CD4-positive, CD25-positive, alpha-beta regulatory T cell (primary cell): ENCODE results near the gene SOWAHA. TPM values are rescaled to one million over a fixed set of nuclear protein-coding genes. Genes with fewer than 3 reads are reported as not detected.

ENCODE experiments used
- ATAC-seq, 2 donors: fragments of 150-1000 bp; cut with Tn5 transposase; one replicate each; pipeline ENCODE4 v1.10.0; 2021; ENCODE audit warnings: low read depth in 2 of 2, moderate number of reproducible peaks in 2 of 2, moderate library complexity in 1 of 2
- DNase-seq, 3 donors: peaks; one replicate each; pipeline versions ENCODE4 v3.0.0 to v3.0.0-alpha.2; 2012 to 2022; ENCODE audit warnings: mixed read lengths in 1 of 3
- H3K27ac ChIP-seq: one replicate; pipeline ENCODE4 v1.7.0; 2013; ENCODE audit warnings: mild to moderate bottlenecking, low read length; ENCODE audit not compliant: insufficient read depth, poor library complexity, severe bottlenecking
- H3K27me3 ChIP-seq: one replicate; pipeline ENCODE4 v1.7.0; 2013; ENCODE audit warnings: low read length; ENCODE audit not compliant: control insufficient read depth, insufficient read depth
- H3K36me3 ChIP-seq: one replicate; pipeline ENCODE4 v1.7.0; 2013; ENCODE audit warnings: mild to moderate bottlenecking, low read length, moderate library complexity; ENCODE audit not compliant: control insufficient read depth, insufficient read depth
- H3K4me1 ChIP-seq: 2 replicates; pipeline ENCODE4 v1.7.0; 2013; ENCODE audit warnings: mild to moderate bottlenecking, low read length; ENCODE audit not compliant: insufficient read depth, control insufficient read depth, poor library complexity, severe bottlenecking
- H3K4me3 ChIP-seq: one replicate; pipeline ENCODE4 v1.7.0; 2013; ENCODE audit warnings: low read depth, mild to moderate bottlenecking, low read length, moderate library complexity
- H3K9me3 ChIP-seq, 2 experiments: 1 replicate in 1 of 2; 2 replicates in 1 of 2; pipeline ENCODE4 v1.7.0; 2013; ENCODE audit warnings: low read length in 2 of 2, mild to moderate bottlenecking in 1 of 2, moderate library complexity in 1 of 2; ENCODE audit not compliant: control insufficient read depth in 2 of 2
- H3K27ac Mint-ChIP-seq, 3 donors: one replicate each; pipeline ENCODE4 v1.8.0; 2020 to 2022; ENCODE audit warnings: mild to moderate bottlenecking in 3 of 3, mixed read lengths in 3 of 3, moderate library complexity in 2 of 3
- H3K27me3 Mint-ChIP-seq: one replicate; pipeline ENCODE4 v1.8.0; 2022; ENCODE audit warnings: mild to moderate bottlenecking, mixed read lengths
- H3K36me3 Mint-ChIP-seq: one replicate; pipeline ENCODE4 v1.8.0; 2020; ENCODE audit warnings: mixed read lengths
- H3K4me1 Mint-ChIP-seq, 4 donors: one replicate each; pipeline ENCODE4 v1.8.0; 2020 to 2022; ENCODE audit warnings: mixed read lengths in 4 of 4, mild to moderate bottlenecking in 1 of 4
- H3K4me3 Mint-ChIP-seq, 4 donors: one replicate each; pipeline ENCODE4 v1.8.0; 2020 to 2022; ENCODE audit warnings: mild to moderate bottlenecking in 4 of 4, mixed read lengths in 4 of 4, moderate library complexity in 3 of 4
- H3K9me3 Mint-ChIP-seq, 7 donors: one replicate each; pipeline ENCODE4 v1.8.0; 2020 to 2022; ENCODE audit warnings: mixed read lengths in 7 of 7, mild to moderate bottlenecking in 3 of 7, moderate library complexity in 2 of 7
- polyA plus RNA-seq, 4 donors: library from polyadenylated mRNA; unstranded; fragments of 300-500 nt; fragmentation: Illumina TruSeq; gene quantifications; one replicate each; pipeline ENCODE4 v1.2.3, GENCODE V29; 2021
- total RNA-seq: library from RNA; stranded (reverse); gene quantifications from one replicate; pipeline ENCODE4 v1.2.3, GENCODE V29; 2022

The SOWAHA gene
- total RNA-seq = not detected
- polyA plus RNA-seq = not detected

DNA sequence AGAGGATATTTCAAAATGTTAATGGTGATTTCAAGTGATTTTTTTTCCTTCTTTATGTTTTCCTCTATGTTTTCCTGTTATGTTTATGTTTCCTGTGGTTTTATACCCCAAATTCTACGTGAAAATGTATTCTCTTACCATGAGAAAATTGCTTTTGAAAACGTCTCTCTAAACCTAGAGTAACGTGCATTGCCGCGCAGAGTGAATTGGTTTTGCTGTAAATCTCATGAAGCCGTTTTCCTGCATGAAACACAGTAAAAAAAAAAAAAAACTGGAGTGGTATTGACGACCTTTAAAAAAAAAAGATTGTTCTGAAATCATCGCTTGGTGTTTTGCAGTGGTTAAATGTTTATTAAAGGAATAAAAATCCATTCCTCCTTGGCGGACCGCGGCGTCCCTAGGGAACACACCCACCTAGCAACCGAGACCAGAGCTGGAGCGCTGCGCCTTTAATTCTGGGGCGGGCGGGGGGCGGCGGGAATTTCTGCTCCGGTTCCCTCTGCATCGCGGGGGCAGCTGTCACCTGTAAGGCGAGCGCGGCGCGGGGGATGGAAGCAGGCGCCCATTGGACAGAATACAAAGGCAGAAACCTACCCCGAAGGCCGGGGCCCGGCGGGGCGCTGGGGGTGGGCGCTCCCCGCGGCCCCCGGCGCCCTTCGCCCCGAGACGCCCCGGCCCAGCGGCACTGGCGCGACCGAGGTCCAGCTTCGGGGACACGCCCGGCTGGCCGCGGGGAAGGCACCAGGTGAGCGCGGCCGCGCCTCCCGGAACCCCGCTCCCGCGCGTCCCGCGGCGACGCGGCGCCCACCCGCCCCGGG is at the start of gene SOWAHA:
Gene SOWAHA (plus strand): TSS at position 522 of the 818 bp plus-strand sequence. CDS start 320 bp downstream, outside the sequence.
- no peak for ATAC-seq
- Histone ChIP-seq H3K27ac (no peak within 1 kb of the TSS), H3K4me1 (peaks cover 16% of the 10 kb centered on the region), H3K9me3 (no peaks in the 10 kb centered on the region), H3K27me3 (peaks cover 31% of the 10 kb centered on the region), H3K4me3 (peak within 1 kb of the TSS; percentile 41), H3K36me3 (no peaks in the 10 kb centered on the region)
- Mint-ChIP-seq H3K27ac (peak within 1 kb of the TSS in 1 of 3 donors; percentile 80), H3K4me1 (peaks cover 4 to 14% (median 10%) of the 10 kb centered on the region in 4 donors), H3K27me3 (peaks cover 79% of the 10 kb centered on the region), H3K4me3 (peak within 1 kb of the TSS; percentile 6 to 89 (median 84)), H3K36me3 (no peaks in the 10 kb centered on the region), H3K9me3 (peaks cover 0 to 4% (median 0%) of the 10 kb centered on the region in 7 donors)
- no peak for DNase-seq

DNA sequence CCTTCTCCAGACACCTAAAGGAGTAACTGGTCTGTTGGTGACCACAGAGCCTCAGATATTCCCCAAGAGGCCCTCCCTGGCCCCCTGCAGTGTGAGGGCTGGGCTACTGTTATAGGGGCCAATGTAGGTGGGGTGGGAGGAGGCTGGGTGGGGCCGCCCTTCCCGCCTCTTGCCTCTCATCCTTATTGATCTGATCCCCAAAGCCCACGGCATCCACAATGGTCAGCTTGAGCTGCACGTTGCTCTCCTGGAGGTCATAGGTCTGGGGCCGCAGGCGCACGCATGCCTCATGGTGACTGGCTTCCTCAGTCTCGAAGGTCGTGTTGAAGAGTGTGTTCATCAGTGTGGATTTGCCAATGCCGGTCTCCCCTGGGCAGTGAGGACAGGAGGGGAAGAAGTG is 49.1 kb upstream of the SOWAHA start:
- Mint-ChIP-seq H3K4me1 (peaks cover 0 to 3% (median 0%) of the 10 kb centered on the region in 4 donors), H3K27ac (peak overlapping the region in 1 of 3 donors; percentile 60), H3K36me3 (no peaks in the 10 kb centered on the region), H3K4me3 (no peak overlapping the region), H3K9me3 (no peaks in the 10 kb centered on the region), H3K27me3 (no peaks in the 10 kb centered on the region)
- Histone ChIP-seq H3K36me3 (no peaks in the 10 kb centered on the region), H3K4me1 (no peaks in the 10 kb centered on the region), H3K27ac (no peak overlapping the region), H3K4me3 (no peak overlapping the region), H3K27me3 (no peaks in the 10 kb centered on the region), H3K9me3 (no peaks in the 10 kb centered on the region)
- DNase-seq = no peak
- no peak for ATAC-seq

DNA sequence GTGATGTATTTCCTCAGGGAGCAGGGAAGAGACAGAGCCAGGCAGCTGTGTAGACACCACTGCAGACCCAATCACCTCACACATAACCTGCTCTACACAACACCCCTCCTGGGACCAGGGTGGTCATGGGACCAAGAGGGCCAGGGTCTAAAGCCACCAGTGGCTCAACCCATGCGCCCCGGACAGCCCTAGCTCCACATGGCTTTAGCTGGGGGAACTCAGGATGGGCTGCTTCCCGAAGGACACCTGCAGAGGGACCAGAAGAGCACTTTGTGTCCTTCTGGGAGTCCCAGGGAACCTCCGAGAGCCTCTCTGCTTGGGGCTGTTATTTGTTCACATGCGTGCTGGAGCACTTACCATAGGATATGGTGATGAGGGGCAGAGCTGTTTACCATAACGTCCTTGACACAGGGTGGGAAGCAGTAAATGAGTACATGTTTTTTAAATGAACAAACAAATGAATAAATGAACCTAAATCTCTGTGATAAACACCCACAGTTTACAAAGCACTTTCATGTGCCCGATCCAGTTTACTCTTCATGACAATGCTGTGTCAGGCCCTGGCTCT is 48.3 kb upstream of the SOWAHA start:
- Histone ChIP-seq H3K9me3 (no peaks in the 10 kb centered on the region), H3K4me1 (no peaks in the 10 kb centered on the region), H3K36me3 (no peaks in the 10 kb centered on the region), H3K27me3 (no peaks in the 10 kb centered on the region), H3K27ac (no peak overlapping the region), H3K4me3 (no peak overlapping the region)
- peaks cover 0 to 3% (median 0%) of the 10 kb centered on the region in 4 donors for H3K4me1 Mint-ChIP-seq
- ATAC-seq = no peak
- H3K4me3 Mint-ChIP-seq = no peak overlapping the region
- DNase-seq = no peak
- no peaks in the 10 kb centered on the region for H3K36me3 Mint-ChIP-seq
- no peak overlapping the region for H3K27ac Mint-ChIP-seq
- H3K9me3 Mint-ChIP-seq = no peaks in the 10 kb centered on the region
- H3K27me3 Mint-ChIP-seq = no peaks in the 10 kb centered on the region

DNA sequence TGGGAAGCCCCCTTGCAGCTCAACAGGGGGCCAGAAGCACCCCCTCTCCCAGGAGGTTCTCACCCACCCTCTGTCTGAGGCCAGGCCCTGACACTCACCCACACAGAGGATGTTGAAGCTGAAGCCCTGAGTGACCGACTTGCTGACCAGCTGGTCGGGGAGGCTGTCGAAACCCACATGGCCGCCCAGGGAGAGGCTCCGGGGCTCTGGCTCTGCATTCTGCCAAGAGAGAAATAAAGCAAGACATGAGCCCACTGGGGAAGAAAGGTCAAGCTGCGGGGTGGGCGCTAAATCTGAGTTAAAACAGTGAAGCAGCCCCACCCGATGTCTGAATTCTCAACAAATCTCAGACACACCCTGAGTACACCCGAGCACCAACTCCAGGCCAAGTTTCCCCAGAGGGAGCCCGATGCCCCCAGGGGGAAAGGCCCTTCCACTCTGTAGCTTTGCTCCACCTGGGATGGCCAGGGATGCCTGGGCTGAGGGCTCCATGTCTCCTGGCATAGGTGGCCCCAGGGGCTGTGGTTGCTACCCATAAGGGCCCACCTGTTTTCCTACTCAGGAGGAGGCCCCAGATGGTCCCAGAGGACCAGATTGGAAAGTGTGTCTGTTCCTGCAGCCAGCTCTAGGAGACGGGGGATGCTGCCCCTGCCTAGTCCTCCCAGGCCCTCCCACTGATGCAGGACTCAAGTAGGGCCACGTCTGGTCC is 47.6 kb upstream of the SOWAHA start:
- H3K27ac Mint-ChIP-seq = no peak overlapping the region
- no peak for ATAC-seq
- H3K9me3 Mint-ChIP-seq = no peaks in the 10 kb centered on the region

DNA sequence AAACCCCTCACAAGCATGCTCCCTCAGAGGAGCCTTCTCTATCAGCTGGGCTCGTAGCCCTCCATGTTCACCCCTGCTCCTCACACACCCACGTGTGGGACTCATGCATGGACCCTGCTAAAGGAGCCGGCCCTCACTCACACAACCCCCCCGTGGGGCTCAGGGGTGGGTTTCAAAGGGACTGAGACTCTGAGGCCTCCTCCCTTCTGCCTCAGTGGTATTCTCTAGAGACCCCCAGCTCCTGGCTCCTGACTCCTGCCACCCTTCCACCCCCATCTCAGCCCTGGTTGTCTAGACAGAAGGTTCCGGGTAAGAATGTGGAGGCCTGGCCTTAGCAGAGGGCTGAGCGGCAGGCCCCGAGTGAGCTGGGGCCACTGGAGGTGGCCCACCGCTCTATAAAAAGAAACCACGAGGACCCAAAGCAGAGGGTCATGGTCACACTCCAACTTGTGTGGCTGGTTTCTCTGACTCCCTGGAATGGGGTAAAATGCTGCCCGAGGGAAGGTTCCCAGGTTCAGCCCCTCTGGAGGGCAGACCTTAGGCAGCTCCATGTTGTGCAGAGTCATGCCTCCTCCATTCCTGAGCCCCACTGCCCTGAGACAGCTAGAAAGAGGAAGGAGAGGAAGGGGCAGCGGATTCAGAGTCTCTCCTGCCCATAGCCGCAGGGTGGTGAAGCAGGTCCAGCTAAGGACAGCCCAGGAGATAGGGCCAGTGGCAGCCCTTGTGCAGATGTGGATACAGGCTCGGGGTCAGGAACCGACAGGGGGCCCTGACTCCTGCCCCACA is 46.9 kb upstream of the SOWAHA start:
- Histone ChIP-seq H3K27ac (no peak overlapping the region), H3K36me3 (no peaks in the 10 kb centered on the region), H3K4me3 (no peak overlapping the region), H3K27me3 (no peaks in the 10 kb centered on the region), H3K9me3 (no peaks in the 10 kb centered on the region), H3K4me1 (no peaks in the 10 kb centered on the region)
- no peaks in the 10 kb centered on the region for H3K36me3 Mint-ChIP-seq
- H3K4me1 Mint-ChIP-seq = no peaks in the 10 kb centered on the region
- DNase-seq = no peak
- no peaks in the 10 kb centered on the region for H3K27me3 Mint-ChIP-seq
- no peak overlapping the region for H3K4me3 Mint-ChIP-seq
- ATAC-seq = no peak
- H3K27ac Mint-ChIP-seq = no peak overlapping the region
- H3K9me3 Mint-ChIP-seq = no peaks in the 10 kb centered on the region

More for the DNA sequence above, 47.6 kb upstream of the SOWAHA start:
- Histone ChIP-seq H3K27me3 (no peaks in the 10 kb centered on the region), H3K4me3 (no peak overlapping the region), H3K4me1 (no peaks in the 10 kb centered on the region), H3K36me3 (no peaks in the 10 kb centered on the region), H3K9me3 (no peaks in the 10 kb centered on the region), H3K27ac (no peak overlapping the region)
- no peak for DNase-seq
- Mint-ChIP-seq H3K36me3 (no peaks in the 10 kb centered on the region), H3K4me1 (peaks cover 0 to under 1% (median 0%) of the 10 kb centered on the region in 4 donors), H3K27me3 (no peaks in the 10 kb centered on the region), H3K4me3 (no peak overlapping the region)

DNA sequence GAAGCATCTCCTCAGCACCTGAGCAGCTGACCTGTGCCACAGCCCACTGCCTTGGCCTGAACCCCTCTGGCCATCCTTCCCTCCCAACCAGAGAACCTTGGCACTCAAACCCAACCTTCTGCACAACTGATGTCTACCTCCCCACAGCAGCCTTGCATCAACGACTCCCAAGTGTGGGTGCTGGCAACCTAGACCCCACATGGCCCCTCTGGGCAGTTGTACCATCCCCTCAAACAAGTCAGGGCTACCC is 46.4 kb upstream of the SOWAHA start:
- no peaks in the 10 kb centered on the region for H3K4me1 ChIP-seq
- Mint-ChIP-seq H3K9me3 (no peaks in the 10 kb centered on the region), H3K27me3 (no peaks in the 10 kb centered on the region)

DNA sequence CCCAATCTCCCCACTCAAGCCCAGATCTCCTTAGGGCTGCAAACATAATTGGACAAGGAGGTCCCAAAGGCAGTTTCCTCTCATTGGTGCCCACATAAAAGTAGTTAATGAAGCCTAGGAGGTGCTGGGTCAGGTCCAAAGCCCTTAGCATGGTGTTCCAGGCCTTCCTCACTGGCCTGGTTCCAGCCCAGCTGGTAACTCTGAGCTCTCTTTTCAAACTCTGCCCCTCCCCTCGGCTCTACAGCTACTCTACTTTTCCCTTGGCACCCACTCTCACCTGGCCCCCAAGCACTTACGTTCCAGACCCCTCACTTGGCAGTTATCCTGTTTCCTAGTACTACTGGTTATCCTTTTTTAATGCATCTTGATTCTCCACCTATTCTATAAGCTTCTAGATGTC is 46.0 kb upstream of the SOWAHA start:
- no peaks in the 10 kb centered on the region for H3K27me3 Mint-ChIP-seq
- H3K4me3 ChIP-seq = no peak overlapping the region
- no peaks in the 10 kb centered on the region for H3K27me3 ChIP-seq
- DNase-seq (no peak), ATAC-seq (no peak)
- H3K27ac ChIP-seq = no peak overlapping the region
- no peak overlapping the region for H3K27ac Mint-ChIP-seq
- no peaks in the 10 kb centered on the region for H3K4me1 ChIP-seq
- no peaks in the 10 kb centered on the region for H3K9me3 Mint-ChIP-seq
- no peaks in the 10 kb centered on the region for H3K4me1 Mint-ChIP-seq
- no peaks in the 10 kb centered on the region for H3K36me3 Mint-ChIP-seq
- H3K36me3 ChIP-seq = no peaks in the 10 kb centered on the region
- H3K9me3 ChIP-seq = no peaks in the 10 kb centered on the region
- H3K4me3 Mint-ChIP-seq = no peak overlapping the region

More for the DNA sequence above, 46.4 kb upstream of the SOWAHA start:
- H3K27ac Mint-ChIP-seq = no peak overlapping the region
- H3K4me1 Mint-ChIP-seq = no peaks in the 10 kb centered on the region
- H3K4me3 Mint-ChIP-seq = no peak overlapping the region
- Histone ChIP-seq H3K4me3 (no peak overlapping the region), H3K9me3 (no peaks in the 10 kb centered on the region), H3K27me3 (no peaks in the 10 kb centered on the region), H3K36me3 (no peaks in the 10 kb centered on the region), H3K27ac (no peak overlapping the region)
- DNase-seq (no peak), ATAC-seq (no peak)
- H3K36me3 Mint-ChIP-seq = no peaks in the 10 kb centered on the region
